Prostate gland (tissue), 2 donors: ENCODE data around the gene ICA1. TPM values are rescaled to one million over a fixed set of nuclear protein-coding genes. Genes with fewer than 3 reads are reported as not detected.

Experiments used
- DNase-seq: peaks from one replicate; pipeline ENCODE4 v3.0.0-alpha.2; 2019; ENCODE audit warnings: low spot score
- H3K27ac ChIP-seq, 2 donors: fragments of 200-600 bp; sonication (generic); 2 replicates each; pipeline ENCODE4 v1.5.1; 2017 to 2019
- H3K27me3 ChIP-seq: fragments of 200-600 bp; sonication (generic); replicated peaks from 2 replicates; pipeline ENCODE4 v1.5.1; 2019; ENCODE audit not compliant: insufficient read depth
- H3K36me3 ChIP-seq, 2 donors: fragments of 200-600 bp; sonication (generic); 1 replicate in 1 of 2; 2 replicates in 1 of 2; pipeline versions ENCODE4 v1.5.1 to v1.8.1; 2017 to 2019
- H3K4me1 ChIP-seq: fragments of 200-600 bp; sonication (generic); replicated peaks from 2 replicates; pipeline ENCODE4 v1.5.1; 2019
- H3K4me3 ChIP-seq, 2 donors: fragments of 200-600 bp; sonication (generic); 2 replicates each; pipeline ENCODE4 v1.5.1; 2017 to 2019
- H3K9me3 ChIP-seq: fragments of 200-600 bp; sonication (generic); 2 replicates; pipeline ENCODE4 v1.5.1; 2017
- CTCF ChIP-seq, 4 experiments: fragments of 200-600 bp in 2 of 4; fragments of 450-650 bp in 2 of 4; sonication (generic) in 2 of 4; IDR thresholded peaks; 1 replicate in 3 of 4; 2 replicates in 1 of 4; pipeline ENCODE4 v1.5.1; 2016 to 2019; ENCODE audit warnings: antibody characterized with exemption in 4 of 4, mild to moderate bottlenecking in 2 of 4, moderate library complexity in 2 of 4
- POLR2A ChIP-seq: fragments of 450-650 bp; IDR thresholded peaks from one replicate; pipeline ENCODE4 v1.6.1; 2016; ENCODE audit warnings: antibody characterized with exemption, mild to moderate bottlenecking
- POLR2AphosphoS5 ChIP-seq: sonication (generic); formaldehyde crosslinking; IDR thresholded peaks from one replicate; pipeline ENCODE4 v1.6.1; 2017; ENCODE audit warnings: antibody characterized with exemption
- WGBS: methylation state at CpG from one replicate; pipeline ENCODE4 v1.1.5; 2018; 5-methylcytosine and 5-hydroxymethylcytosine counted together
- intact Hi-C: fragments of 100-400 bp; cut with DNase I; formaldehyde crosslinking; loops from one replicate; pipeline ENCODE4 v1.14.2; 2022
- total RNA-seq, 2 donors: library from RNA; depleted of rRNA; stranded (reverse); fragments of >200 nt; gene quantifications; one replicate each; pipeline ENCODE4 v1.1.0, GENCODE V29; 2016

The ICA1 gene
- total RNA-seq, 2 donors from 2014 or later = 49.1 to 51.0 TPM

GRCh38 chr7:8114175-8114574 lies 147.8 kb downstream of the ICA1 start:
- no peak overlapping the region for H3K27ac ChIP-seq
- TF ChIP-seq POLR2A (no peak), CTCF (IDR thresholded peaks at IDR 0.05) (no peak)
- DNase-seq = no peak
- H3K4me1 ChIP-seq = no peaks in the 10 kb centered on the region
- no peaks in the 10 kb centered on the region for H3K9me3 ChIP-seq
- H3K4me3 ChIP-seq = no peak overlapping the region
- no peaks in the 10 kb centered on the region for H3K27me3 ChIP-seq
- H3K36me3 ChIP-seq = no peaks in the 10 kb centered on the region
- intact Hi-C loops = no loop called here
- WGBS = 91% methylated on average over 4 of the region's 4 CpGs

GRCh38 chr7:8113184-8113583 lies 148.8 kb downstream of the ICA1 start:
- no peaks in the 10 kb centered on the region for H3K36me3 ChIP-seq
- H3K27me3 ChIP-seq = no peaks in the 10 kb centered on the region
- intact Hi-C loops = no loop called here
- H3K4me3 ChIP-seq = no peak overlapping the region
- WGBS = 81% methylated on average over 3 of the region's 3 CpGs
- no peaks in the 10 kb centered on the region for H3K4me1 ChIP-seq
- no peak for DNase-seq
- H3K9me3 ChIP-seq = no peaks in the 10 kb centered on the region
- H3K27ac ChIP-seq = no peak overlapping the region
- TF ChIP-seq POLR2A (no peak), POLR2AphosphoS5 (no peak), CTCF (IDR thresholded peaks at IDR 0.05) (no peak)

GRCh38 chr7:8112685-8113084 lies 149.3 kb downstream of the ICA1 start:
- Histone ChIP-seq H3K9me3 (no peaks in the 10 kb centered on the region), H3K27ac (no peak overlapping the region), H3K4me3 (no peak overlapping the region), H3K4me1 (no peaks in the 10 kb centered on the region), H3K27me3 (no peaks in the 10 kb centered on the region), H3K36me3 (no peaks in the 10 kb centered on the region)
- DNase-seq = no peak
- TF ChIP-seq CTCF (IDR thresholded peaks at IDR 0.05) (no peak), POLR2A (no peak), POLR2AphosphoS5 (no peak)
- WGBS = 94% methylated on average over 2 of the region's 2 CpGs
- intact Hi-C loops = no loop called here

GRCh38 chr7:8111282-8111960 lies 150.5 kb downstream of the ICA1 start:
- 76% methylated on average over 11 of the region's 11 CpGs for WGBS
- no peak for DNase-seq
- no peak overlapping the region for H3K27ac ChIP-seq
- no peak for TF ChIP-seq CTCF (IDR thresholded peaks at IDR 0.05)
- no peak for TF ChIP-seq POLR2AphosphoS5
- TF ChIP-seq POLR2A = no peak
- H3K4me1 ChIP-seq = no peaks in the 10 kb centered on the region
- H3K4me3 ChIP-seq = no peak overlapping the region
- no peaks in the 10 kb centered on the region for H3K36me3 ChIP-seq
- no peaks in the 10 kb centered on the region for H3K9me3 ChIP-seq
- no peaks in the 10 kb centered on the region for H3K27me3 ChIP-seq
- intact Hi-C loops = no loop called here
